HepG2 (cell line): ENCODE data around the gene KIAA1328. TPM values are rescaled to one million over a fixed set of nuclear protein-coding genes. Genes with fewer than 3 reads are reported as not detected.

ENCODE experiments used
- CCAR2 ChIP-seq: fragments of 200-400 bp; formaldehyde crosslinking; optimal IDR thresholded peaks from 2 replicates; pipeline ENCODE3; 2018; ENCODE audit warnings: low read depth, mild to moderate bottlenecking, low read length, moderate library complexity
- ESRRA ChIP-seq: sonication (generic); formaldehyde crosslinking; IDR thresholded peaks from 2 replicates; pipeline ENCODE4 v1.5.1; 2020; ENCODE audit warnings: mild to moderate bottlenecking, low read depth, missing genetic modification reagents
- FOXO1 ChIP-seq: sonication (generic); formaldehyde crosslinking; IDR thresholded peaks from 2 replicates; pipeline ENCODE4 v1.4.0; 2020; ENCODE audit warnings: missing genetic modification reagents
- HES4 ChIP-seq: sonication (generic); formaldehyde crosslinking; IDR thresholded peaks from 2 replicates; pipeline ENCODE4 v1.9.0; 2021; ENCODE audit warnings: mild to moderate bottlenecking, missing genetic modification reagents, borderline replicate concordance
- HMGXB3 ChIP-seq: sonication (generic); formaldehyde crosslinking; IDR thresholded peaks from 2 replicates; pipeline ENCODE4 v1.4.0; 2020; ENCODE audit warnings: missing genetic modification reagents, borderline replicate concordance
- KMT2B ChIP-seq: IDR thresholded peaks from 2 replicates; pipeline ENCODE4 v1.6.1; 2016; ENCODE audit warnings: missing genetic modification reagents, missing compliant biosample characterization
- MAFF ChIP-seq: IDR thresholded peaks from 2 replicates; pipeline ENCODE4 v1.6.1; 2011; ENCODE audit warnings: low read depth, low read length, improper control_type of control experiment
- SRF ChIP-seq: IDR thresholded peaks from 2 replicates; pipeline ENCODE4 v1.6.1; 2011; ENCODE audit warnings: mild to moderate bottlenecking, low read depth, low read length, moderate library complexity
- UBTF ChIP-seq: sonication (generic); formaldehyde crosslinking; IDR thresholded peaks from 2 replicates; pipeline ENCODE4 v1.4.0; 2020; ENCODE audit warnings: mild to moderate bottlenecking, missing genetic modification reagents
- ZBTB2 ChIP-seq: sonication (generic); formaldehyde crosslinking; IDR thresholded peaks from 2 replicates; pipeline ENCODE4 v1.8.0; 2022; ENCODE audit warnings: low read depth, missing genetic modification reagents
- ZFP36L1 ChIP-seq: sonication (generic); formaldehyde crosslinking; IDR thresholded peaks from 2 replicates; pipeline ENCODE4 v1.8.0; 2022; ENCODE audit warnings: mild to moderate bottlenecking, missing genetic modification reagents, moderate library complexity
- ZFP90 ChIP-seq: sonication (generic); formaldehyde crosslinking; IDR thresholded peaks from 2 replicates; pipeline ENCODE4 v1.8.0; 2022; ENCODE audit warnings: missing genetic modification reagents, mild to moderate bottlenecking, inconsistent platforms, borderline replicate concordance
- ZIK1 ChIP-seq: sonication (generic); formaldehyde crosslinking; IDR thresholded peaks from 2 replicates; pipeline ENCODE4 v1.5.0; 2020; ENCODE audit warnings: mild to moderate bottlenecking, low read depth, missing genetic modification reagents, borderline replicate concordance
- ZMAT3 ChIP-seq: sonication (generic); formaldehyde crosslinking; conservative IDR thresholded peaks from 2 replicates; pipeline ENCODE4 v1.7.0; 2021; ENCODE audit warnings: missing genetic modification reagents
- ZNF232 ChIP-seq: sonication (generic); formaldehyde crosslinking; IDR thresholded peaks from 2 replicates; pipeline ENCODE4 v1.4.0; 2020; ENCODE audit warnings: missing genetic modification reagents, borderline replicate concordance
- ZNF34 ChIP-seq: sonication (generic); formaldehyde crosslinking; IDR thresholded peaks from 2 replicates; pipeline ENCODE4 v1.4.0; 2020; ENCODE audit warnings: mild to moderate bottlenecking, missing genetic modification reagents, borderline replicate concordance
- ZNF547 ChIP-seq: sonication (generic); formaldehyde crosslinking; IDR thresholded peaks from 2 replicates; pipeline ENCODE4 v1.5.1; 2020; ENCODE audit warnings: mild to moderate bottlenecking, missing genetic modification reagents
- ZNF589 ChIP-seq: sonication (generic); formaldehyde crosslinking; conservative IDR thresholded peaks from 2 replicates; pipeline ENCODE4 v1.8.0; 2022; ENCODE audit warnings: mild to moderate bottlenecking, moderate library complexity, missing genetic modification reagents
- ZNF749 ChIP-seq: sonication (generic); formaldehyde crosslinking; IDR thresholded peaks from 2 replicates; pipeline ENCODE4 v1.8.0; 2022; ENCODE audit warnings: mild to moderate bottlenecking, missing genetic modification reagents, moderate library complexity, borderline replicate concordance
- ZSCAN20 ChIP-seq: sonication (generic); formaldehyde crosslinking; IDR thresholded peaks from 2 replicates; pipeline ENCODE4 v1.4.0; 2020; ENCODE audit warnings: missing genetic modification reagents, mild to moderate bottlenecking, borderline replicate concordance
- ZZZ3 ChIP-seq: sonication (generic); formaldehyde crosslinking; IDR thresholded peaks from 2 replicates; pipeline ENCODE4 v1.4.0; 2020; ENCODE audit warnings: missing genetic modification reagents, mild to moderate bottlenecking, borderline replicate concordance
- polyA plus RNA-seq, 8 experiments: library from polyadenylated mRNA; depleted of rRNA in 3 of 8; stranded (reverse) in 7 of 8; unstranded in 1 of 8; fragments of >200 nt; fragmentation: Illumina TruSeq in 4 of 8; extraction: Trizol in 4 of 8; gene quantifications; 2 replicates each; pipeline versions ENCODE4 v1.2.1 to v1.2.3, GENCODE V29; 2011 to 2016; ENCODE audit warnings: low read depth in 4 of 8, missing spikeins in 1 of 8, mixed read lengths in 1 of 8; ENCODE audit not compliant: insufficient read depth in 1 of 8
- total RNA-seq, 5 experiments: library from RNA; depleted of rRNA; stranded (reverse); fragments of >200 nt; fragmentation: Illumina TruSeq; extraction: Trizol; gene quantifications; 2 replicates each; pipeline ENCODE4 v1.2.3, GENCODE V29; 2016; ENCODE audit warnings: low read depth in 1 of 5

Gene KIAA1328
- total and polyA plus RNA-seq, 2 of the 13 experiments (the other 11 are each of a cell fraction or from before 2014, with no cell fraction given), result 4.1 to 6.0 TPM

- TF ChIP-seq ZNF547 (CRISPR knock-in tag) (peak; percentile 71; the same call in 1 of the 2 replicates), UBTF (CRISPR knock-in tag) (peak; percentile 61), ZMAT3 (CRISPR knock-in tag) (peak; percentile 82), ESRRA (0 out of 2 replicates have a peak, but pooled peaks have one; percentile 9), ZNF232 (CRISPR knock-in tag) (no peak), KMT2B (CRISPR knock-in tag) (peak; percentile 80), ZNF589 (CRISPR knock-in tag) (peak; percentile 78), FOXO1 (CRISPR knock-in tag) (peak; percentile 34), ZNF749 (CRISPR knock-in tag) (0 out of 2 replicates have a peak, but pooled peaks have one; percentile 72), ZIK1 (CRISPR knock-in tag) (peak; percentile 54; the same call in 1 of the 2 replicates), HES4 (CRISPR knock-in tag) (no peak), ZFP36L1 (CRISPR knock-in tag) (no peak), ZNF34 (CRISPR knock-in tag) (peak; percentile 74; the same call in 1 of the 2 replicates), ZZZ3 (CRISPR knock-in tag) (peak; percentile 55; the same call in 1 of the 2 replicates), ZFP90 (CRISPR knock-in tag) (peak; percentile 65; the same call in 1 of the 2 replicates), ZSCAN20 (CRISPR knock-in tag) (no peak), SRF (no peak), ZBTB2 (CRISPR knock-in tag) (peak; percentile 87), CCAR2 (no peak), HMGXB3 (CRISPR knock-in tag) (no peak), MAFF (no peak)
Observed at GRCh38 chr18:36828630-36829361, at the start of gene KIAA1328, which contains the start of gene TPGS2 (continued).
